IPS DF 4.7 (cell line): ENCODE data around the gene LYZL4.

Source experiments
- DNase-seq: peaks from one replicate; pipeline ENCODE4 v3.0.0-alpha.2; 2013; ENCODE audit warnings: low spot score; ENCODE audit errors: extremely low read depth

Gene LYZL4

GRCh38 chr3:42410370-42411131 lies at the start of gene LYZL4:
TSS of gene LYZL4 (minus strand) at chr3:42410610. CDS start at chr3:42407251, 3,359 bp downstream.
- no peak for DNase-seq

- no peak for DNase-seq
Measured at GRCh38 chr3:42459151-42459550, 48.7 kb upstream of the LYZL4 start.

- no peak for DNase-seq
Measured at GRCh38 chr3:42456211-42456610, 45.8 kb upstream of the LYZL4 start.

- DNase-seq: no peak
Measured at GRCh38 chr3:42451546-42452230, 41.3 kb upstream of the LYZL4 start.

- no peak for DNase-seq
Measured at GRCh38 chr3:42451116-42451515, 40.7 kb upstream of the LYZL4 start.

- no peak for DNase-seq
Measured at GRCh38 chr3:42450567-42450966, 40.2 kb upstream of the LYZL4 start.

- DNase-seq: no peak
Measured at GRCh38 chr3:42447481-42447880, 37.1 kb upstream of the LYZL4 start.

- no peak for DNase-seq
Measured at GRCh38 chr3:42446111-42447050, 36.0 kb upstream of the LYZL4 start.

- DNase-seq: peak; percentile 72
Measured at GRCh38 chr3:42443819-42444436, 33.5 kb upstream of the LYZL4 start.

- no peak for DNase-seq
Measured at GRCh38 chr3:42443292-42443691, 32.9 kb upstream of the LYZL4 start.

- no peak for DNase-seq
Measured at GRCh38 chr3:42442640-42443039, 32.2 kb upstream of the LYZL4 start.

GRCh38 chr3:42441791-42442190 lies 31.4 kb upstream of the LYZL4 start:
- no peak for DNase-seq

GRCh38 chr3:42440924-42441323 lies 30.5 kb upstream of the LYZL4 start:
- no peak for DNase-seq

- no peak for DNase-seq
Measured at GRCh38 chr3:42439261-42440115, 29.1 kb upstream of the LYZL4 start.

- DNase-seq: no peak
Measured at GRCh38 chr3:42438758-42439157, 28.3 kb upstream of the LYZL4 start.

GRCh38 chr3:42438193-42438592 lies 27.8 kb upstream of the LYZL4 start:
- no peak for DNase-seq

- no peak for DNase-seq
Measured at GRCh38 chr3:42434777-42435380, 24.5 kb upstream of the LYZL4 start.

- no peak for DNase-seq
Measured at GRCh38 chr3:42432485-42432884, 22.1 kb upstream of the LYZL4 start.

GRCh38 chr3:42430781-42431532 lies 20.5 kb upstream of the LYZL4 start:
- no peak for DNase-seq
